Fibroblast of gingiva (primary cell): Measurements from ENCODE around the gene MTCL1.
A peak's percentile ranks its signal among the peaks of the same experiment; 100 is the strongest.

Source experiments
- DNase-seq: peaks from one replicate; pipeline ENCODE4 v3.0.0-alpha.2; 2011; ENCODE audit warnings: low read depth

The MTCL1 gene

GRCh38 chr18:8705238-8705960 lies at the start of gene MTCL1:
Gene MTCL1 (plus strand): TSS chr18:8705556. CDS start chr18:8705661, 105 bp downstream.
- DNase-seq = peak; percentile 61

- DNase-seq = no peak
Observed at GRCh38 chr18:8656232-8656631, 49.1 kb upstream of the MTCL1 start.

- DNase-seq = no peak
Observed at GRCh38 chr18:8657050-8657820, 48.1 kb upstream of the MTCL1 start.

- DNase-seq = no peak
Observed at GRCh38 chr18:8657873-8658470, 47.4 kb upstream of the MTCL1 start.

- DNase-seq = no peak
Observed at GRCh38 chr18:8658858-8659485, 46.4 kb upstream of the MTCL1 start.

- DNase-seq = no peak
Observed at GRCh38 chr18:8659609-8660242, 45.6 kb upstream of the MTCL1 start.

GRCh38 chr18:8660316-8660715 lies 45.0 kb upstream of the MTCL1 start:
- no peak for DNase-seq

- DNase-seq = no peak
Observed at GRCh38 chr18:8661754-8662559, 43.4 kb upstream of the MTCL1 start.

- DNase-seq = no peak
Observed at GRCh38 chr18:8662560-8663255, 42.6 kb upstream of the MTCL1 start.

GRCh38 chr18:8667846-8668245 lies 37.5 kb upstream of the MTCL1 start:
- peak; percentile 34 for DNase-seq

- no peak for DNase-seq
Observed at GRCh38 chr18:8668381-8668780, 37.0 kb upstream of the MTCL1 start.

GRCh38 chr18:8669571-8669970 lies 35.8 kb upstream of the MTCL1 start:
- DNase-seq = no peak

- no peak for DNase-seq
Observed at GRCh38 chr18:8673256-8674209, 31.8 kb upstream of the MTCL1 start.

GRCh38 chr18:8675057-8675456 lies 30.3 kb upstream of the MTCL1 start:
- no peak for DNase-seq

- no peak for DNase-seq
Observed at GRCh38 chr18:8681196-8681595, 24.2 kb upstream of the MTCL1 start.

- DNase-seq = no peak
Observed at GRCh38 chr18:8684577-8684976, 20.8 kb upstream of the MTCL1 start.

GRCh38 chr18:8685141-8685913 lies 20.0 kb upstream of the MTCL1 start:
- DNase-seq = peak; percentile 52

- no peak for DNase-seq
Observed at GRCh38 chr18:8685914-8686216, 19.5 kb upstream of the MTCL1 start.

GRCh38 chr18:8686611-8687010 lies 18.7 kb upstream of the MTCL1 start:
- no peak for DNase-seq
